ENCODE measurements around the gene PPP3R1.

- TF ChIP-seq TCF4 (CRISPR knock-in tag; IDR thresholded peaks at IDR 0.05; ENCODE audit: borderline replicate concordance) (no peak), ARNTL (CRISPR knock-in tag; IDR thresholded peaks at IDR 0.05; ENCODE audit: borderline replicate concordance, low read depth) (no peak), CREB5 (CRISPR knock-in tag; IDR thresholded peaks at IDR 0.05; ENCODE audit: low read depth) (no peak)
Measured at GRCh38 chr2:68244456-68244855, 7.9 kb downstream of the PPP3R1 start.

Data from SK-N-SH treated with all-trans-retinoic acid at 6 μM for 48 hours (cell line).